GM19328 (cell line): ENCODE results near the gene NSUN2.

Experiments
- ATAC-seq: cut with Tn5 transposase; IDR thresholded peaks from one replicate; pipeline ENCODE4 v1.9.1; 2021; ENCODE audit warnings: mild to moderate bottlenecking, moderate library complexity; ENCODE audit not compliant: unreplicated experiment

The NSUN2 gene

DNA sequence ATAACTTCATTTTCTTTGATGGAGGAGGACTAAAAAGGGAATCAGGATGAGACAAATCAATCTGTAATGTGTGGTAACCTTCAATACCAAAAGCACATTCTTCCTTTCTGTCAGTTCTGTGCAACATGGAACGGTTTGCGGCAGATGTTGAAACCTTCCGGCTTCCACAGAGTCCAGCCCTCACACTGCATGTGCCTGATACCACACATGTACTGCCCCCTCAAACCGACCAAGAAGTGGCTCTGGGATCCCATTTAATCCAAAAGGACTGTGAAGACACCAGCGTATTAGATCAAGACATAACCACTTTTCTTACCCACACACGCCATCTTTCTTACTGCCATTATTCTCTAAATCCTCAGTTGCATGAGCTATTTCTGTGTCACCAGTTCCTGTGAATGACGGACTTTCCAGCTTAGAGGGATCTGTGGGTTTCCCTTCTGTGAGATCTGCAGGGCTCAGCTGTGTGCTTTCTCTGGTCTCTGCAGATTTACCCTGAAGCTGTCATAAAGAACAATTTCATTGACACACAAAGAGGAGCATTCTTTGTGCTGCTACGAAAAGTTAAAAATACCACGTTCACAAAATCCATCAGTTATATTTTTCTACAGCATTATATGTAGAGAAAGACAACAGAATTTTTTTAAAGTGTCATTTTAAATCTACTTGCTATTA, 25.8 kb downstream of the NSUN2 start:
- ATAC-seq: no peak

DNA sequence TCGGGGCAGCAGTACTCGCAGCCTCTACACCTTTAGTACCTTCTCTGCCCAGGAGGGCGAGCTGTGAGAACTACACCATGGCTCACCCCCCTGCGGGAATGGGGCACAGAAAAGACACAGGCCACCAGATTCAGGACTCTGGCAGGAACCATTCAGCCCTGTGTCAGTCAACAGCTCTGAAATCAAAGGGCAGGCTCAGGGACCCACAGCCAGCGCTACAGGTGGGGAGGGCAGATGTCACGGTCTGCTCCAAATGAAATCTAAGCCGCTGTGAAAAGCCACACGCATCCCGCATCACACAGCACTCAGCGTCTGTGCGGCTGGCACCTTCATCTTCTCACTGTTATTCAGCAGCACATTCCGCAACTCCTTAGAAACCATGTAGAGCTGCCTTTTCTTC, 27.9 kb downstream of the NSUN2 start:
- no peak for ATAC-seq

- no peak for ATAC-seq
Measured at GRCh38 chr5:6604341-6604740, 28.5 kb downstream of the NSUN2 start.

- no peak for ATAC-seq
Measured at GRCh38 chr5:6603643-6604042, 29.2 kb downstream of the NSUN2 start.

- no peak for ATAC-seq
Measured at GRCh38 chr5:6602441-6602840, 30.4 kb downstream of the NSUN2 start.

GRCh38 chr5:6601816-6602215, 31.0 kb downstream of the NSUN2 start:
- no peak for ATAC-seq

DNA sequence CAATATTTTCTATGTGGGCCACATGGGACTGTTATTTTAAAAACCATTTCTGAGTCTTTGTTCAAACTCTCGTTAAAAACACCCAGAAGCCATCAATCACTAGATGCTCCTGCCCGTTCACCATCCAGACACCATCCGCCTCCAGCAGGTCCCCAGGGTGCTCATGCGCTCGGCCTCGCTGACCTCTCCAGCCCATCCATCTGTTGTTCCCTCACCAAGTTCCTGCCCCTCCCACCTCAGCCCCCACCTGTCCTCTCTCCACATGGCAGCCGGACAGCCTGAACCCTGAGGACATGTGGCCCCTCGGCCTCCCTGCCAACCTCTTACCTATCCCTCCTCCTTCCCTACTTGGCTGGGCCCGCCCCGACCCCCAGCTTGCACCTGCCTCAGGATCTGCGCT, 31.6 kb downstream of the NSUN2 start:
- no peak for ATAC-seq

DNA sequence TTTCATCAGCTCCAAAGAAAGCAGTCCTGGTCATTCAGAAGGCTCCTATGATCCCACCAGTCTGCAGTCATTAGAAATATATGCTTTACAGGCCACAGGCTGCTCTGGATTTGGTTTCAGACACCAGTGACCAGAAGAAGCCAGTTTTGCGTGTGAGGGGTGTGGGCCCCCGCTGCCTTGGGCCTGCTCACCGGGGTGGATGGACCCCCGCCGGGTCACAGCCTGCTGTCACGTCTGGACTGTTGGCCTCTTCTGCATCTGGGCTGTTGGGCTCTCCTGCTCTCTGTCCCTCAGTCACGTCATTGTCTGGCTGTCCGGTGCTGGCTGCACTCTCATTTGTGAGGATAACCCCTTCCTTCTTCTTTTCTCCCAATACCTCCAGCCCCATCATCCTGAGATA, 33.1 kb downstream of the NSUN2 start:
- ATAC-seq: no peak

DNA sequence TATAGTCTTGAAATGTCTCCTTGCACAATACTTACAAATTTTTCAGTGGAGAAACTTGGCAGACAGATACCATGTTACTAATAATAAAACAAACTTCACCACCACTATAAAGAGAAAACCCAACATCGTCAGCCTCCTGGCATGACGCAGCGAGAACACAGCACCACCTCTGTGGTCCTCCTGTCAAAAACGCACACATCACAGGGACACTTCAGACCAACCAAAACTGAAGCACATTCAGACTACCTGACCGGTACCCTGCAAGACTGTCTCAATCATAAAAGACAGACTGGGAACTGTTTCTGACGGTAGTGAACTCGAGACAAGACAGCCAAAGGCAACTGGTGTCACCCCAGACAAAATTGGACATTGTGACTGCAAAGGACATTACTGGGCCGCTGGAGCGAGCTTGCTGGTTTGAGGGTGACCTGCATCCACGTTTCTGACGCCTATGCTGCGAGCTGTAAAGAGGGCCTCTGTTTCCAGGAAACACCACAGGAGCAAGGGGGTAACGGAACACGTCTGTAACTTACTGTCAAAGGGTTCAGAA, 34.4 kb downstream of the NSUN2 start:
- ATAC-seq: no peak

- no peak for ATAC-seq
Measured at GRCh38 chr5:6597557-6597956, 35.3 kb downstream of the NSUN2 start.

GRCh38 chr5:6596388-6596787, 36.5 kb downstream of the NSUN2 start:
- no peak for ATAC-seq

DNA sequence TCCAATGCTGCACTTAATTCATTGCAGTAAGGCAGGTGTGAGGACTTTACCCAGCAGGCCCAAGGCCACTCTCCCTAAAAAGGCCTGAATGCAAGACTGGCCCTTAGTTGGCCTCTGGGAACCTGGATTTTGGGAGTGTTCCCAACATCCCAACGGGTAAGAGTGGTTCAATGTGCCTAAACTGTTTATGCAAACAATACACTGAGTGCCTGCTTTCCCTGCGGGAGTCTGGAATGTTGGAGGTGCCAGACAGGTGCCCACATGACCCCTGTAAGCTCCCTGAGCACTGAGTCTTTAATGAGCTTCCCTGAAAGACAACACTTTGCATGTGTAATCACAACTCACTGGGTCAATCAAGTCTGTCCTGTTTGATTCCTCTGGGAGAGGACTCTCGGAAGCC, 37.4 kb downstream of the NSUN2 start:
- no peak for ATAC-seq

GRCh38 chr5:6594066-6594465, 38.8 kb downstream of the NSUN2 start:
- no peak for ATAC-seq

GRCh38 chr5:6593148-6594016, 39.5 kb downstream of the NSUN2 start:
- no peak for ATAC-seq

DNA sequence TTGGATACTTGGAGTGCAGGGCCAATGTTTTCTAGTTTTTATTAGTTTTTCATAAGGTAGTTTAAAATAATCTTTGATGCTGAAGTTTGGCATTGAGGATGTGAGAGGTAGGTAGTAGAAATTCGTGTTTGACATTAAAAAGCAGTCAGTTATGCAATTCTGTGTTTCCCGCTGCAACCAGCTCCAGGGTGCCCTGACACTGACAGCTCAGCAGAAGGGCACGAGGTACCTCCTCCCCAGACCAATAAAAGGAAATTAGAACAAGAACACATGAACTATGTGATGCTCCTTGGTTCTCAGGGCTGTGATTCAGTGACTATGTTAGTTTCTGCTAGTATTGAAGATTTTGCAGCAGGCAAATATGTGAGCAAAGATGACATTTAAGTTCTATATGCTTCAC, 40.2 kb downstream of the NSUN2 start:
- no peak for ATAC-seq

DNA sequence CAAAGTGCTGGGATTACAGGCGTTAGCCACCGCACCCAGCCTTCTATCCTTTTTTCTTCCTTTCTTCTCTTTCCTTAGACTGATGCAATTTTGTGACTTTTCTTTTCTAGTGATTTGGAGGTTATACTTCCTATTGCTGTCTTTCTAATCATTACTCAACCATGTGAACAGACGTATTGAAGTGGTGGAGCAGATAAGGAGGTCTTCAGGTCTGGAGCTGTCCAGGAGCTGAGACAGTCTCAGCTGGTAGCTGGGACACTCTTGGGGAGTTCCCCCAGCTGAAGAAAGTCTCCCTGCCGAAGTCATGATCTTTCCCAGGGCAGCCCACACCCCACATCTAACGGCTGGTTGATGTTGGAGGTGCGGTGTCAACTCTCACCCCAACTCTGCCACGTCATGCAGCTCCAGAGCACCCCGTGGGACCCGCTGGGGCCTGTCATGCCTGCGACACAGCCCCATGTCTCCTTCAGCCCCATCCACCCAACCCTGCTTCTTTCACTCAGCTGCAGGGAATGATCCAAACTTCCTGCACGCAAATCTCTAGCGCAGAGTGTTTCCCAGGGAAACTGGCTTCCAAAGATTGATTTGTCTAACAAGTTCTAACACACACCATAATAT, 41.1 kb downstream of the NSUN2 start:
- no peak for ATAC-seq

DNA sequence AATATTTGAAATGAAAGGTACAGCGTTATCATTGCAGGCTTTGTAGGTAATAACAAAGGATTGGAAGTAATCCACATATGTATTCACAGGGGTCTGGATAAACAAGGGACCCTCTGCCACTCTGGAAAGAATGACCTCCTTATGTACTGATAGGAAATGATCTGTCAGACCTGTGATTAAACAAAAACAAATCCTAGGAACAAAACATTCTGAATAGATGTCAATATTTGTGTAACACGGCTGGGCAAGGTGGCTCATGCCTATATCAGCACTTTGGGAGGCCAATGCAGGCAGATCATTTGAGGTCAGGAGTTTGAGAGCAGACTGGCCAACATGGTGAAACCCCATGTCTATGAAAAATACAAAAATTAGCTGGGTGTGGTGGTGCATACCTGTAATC, 42.3 kb downstream of the NSUN2 start:
- no peak for ATAC-seq

GRCh38 chr5:6587171-6587570, 45.7 kb downstream of the NSUN2 start:
- no peak for ATAC-seq

GRCh38 chr5:6586647-6587042, 46.2 kb downstream of the NSUN2 start:
- no peak for ATAC-seq

DNA sequence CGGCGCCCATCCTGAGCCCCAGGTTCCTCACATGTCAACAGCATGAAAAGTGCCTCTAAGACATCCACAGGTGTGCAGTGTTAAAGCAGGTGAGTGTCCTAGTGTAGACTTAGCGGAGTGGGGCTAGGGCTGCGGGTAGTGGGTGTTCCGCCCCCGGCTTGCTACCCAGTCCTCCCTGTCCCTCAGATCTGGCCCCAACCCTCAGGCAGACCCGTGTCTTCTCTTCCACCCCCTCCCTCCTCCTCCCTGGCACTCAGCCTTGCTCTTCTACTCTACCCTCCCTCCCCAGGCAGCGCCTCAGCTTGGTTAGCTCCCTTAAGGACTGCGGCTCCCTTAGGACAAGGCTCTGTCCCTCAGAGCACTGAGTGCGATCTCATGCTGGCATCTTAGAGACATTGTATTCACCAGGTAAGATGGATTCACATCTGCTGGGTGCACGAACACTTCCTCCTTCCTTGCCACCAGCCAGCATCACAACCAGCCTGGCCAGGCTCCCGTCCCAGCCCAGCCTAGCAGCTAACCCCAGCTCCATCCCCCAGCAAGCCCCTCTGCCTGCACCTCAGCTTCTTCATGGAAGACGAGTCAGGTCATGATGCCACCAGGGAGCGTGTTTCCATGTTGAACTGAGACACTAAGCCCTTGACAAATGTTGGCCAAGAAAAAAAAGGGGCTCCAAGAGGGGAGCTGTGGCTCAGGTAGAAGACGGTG, 46.8 kb downstream of the NSUN2 start:
- no peak for ATAC-seq

DNA sequence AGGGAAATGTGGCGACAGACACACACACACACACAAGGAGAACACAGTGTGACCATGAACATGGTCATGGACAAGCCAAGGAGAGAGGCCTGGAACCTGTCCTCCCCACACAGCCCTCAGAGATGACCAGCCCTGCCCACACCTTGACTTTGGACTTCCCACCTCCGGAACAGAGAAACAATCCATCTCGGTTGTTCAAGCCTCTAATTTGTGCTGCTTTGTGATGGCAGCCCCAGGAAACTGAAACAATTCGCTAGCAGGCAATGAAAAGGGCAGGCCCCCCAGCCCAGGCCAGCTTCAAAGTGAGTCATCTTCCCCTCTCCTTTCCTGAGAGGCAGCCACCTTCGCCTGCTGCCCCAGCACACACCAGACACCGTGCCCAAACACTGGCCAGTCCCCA, 47.7 kb downstream of the NSUN2 start:
- ATAC-seq: no peak
